Posterior vena cava (tissue), 2 donors: Measurements from ENCODE around the gene MSN. TPM values are rescaled to one million over a fixed set of nuclear protein-coding genes. Genes with fewer than 3 reads are reported as not detected.

Experiments
- DNase-seq: peaks from one replicate; pipeline ENCODE4 v3.0.0-alpha.2; 2020; ENCODE audit warnings: low spot score
- intact Hi-C, 2 donors: fragments of 100-400 bp; cut with DNase I; formaldehyde crosslinking; loops; one replicate each; pipeline versions ENCODE4 v1.14.1 to v1.14.2; 2022 to 2023
- total RNA-seq, 2 donors: library from RNA; stranded (reverse); fragmentation: NEBNext Ultra II Directional; extraction: Animal tissue kit (Norgen Biotek cat#: 25700); gene quantifications; one replicate each; pipeline ENCODE4 v1.2.1, GENCODE V29; 2021
- donor health status: DM: yes; HTN: yes; CAD: no.
- donor health status: DM: yes; HTN: yes; CAD: no.

The MSN gene
- total RNA-seq, 2 donors from 2014 or later: 342 to 478 TPM

- intact Hi-C loops: no loop called here
- no peak for DNase-seq
Observed at GRCh38 chrX:65697915-65698796, 30.7 kb downstream of the MSN start.

GRCh38 chrX:65702956-65703355, 35.5 kb downstream of the MSN start:
- intact Hi-C loops: loop anchor here in 1 of 2 donors (10.0 kb wide), 1 partner anchor 108 kb away; no protein-coding TSS in a partner anchor
- DNase-seq: no peak

- intact Hi-C loops: loop anchor here in 1 of 2 donors (10.0 kb wide), 1 partner anchor 111 kb away; no protein-coding TSS in a partner anchor
- no peak for DNase-seq
Observed at GRCh38 chrX:65705439-65705838, 38.0 kb downstream of the MSN start.

GRCh38 chrX:65706041-65706828, 38.8 kb downstream of the MSN start:
- intact Hi-C loops: loop anchor here in 1 of 2 donors (10.0 kb wide), 1 partner anchor 111 kb away; no protein-coding TSS in a partner anchor
- no peak for DNase-seq

GRCh38 chrX:65707151-65707550, 39.7 kb downstream of the MSN start:
- intact Hi-C loops: loop anchor here in 1 of 2 donors (10.0 kb wide), 1 partner anchor 112 kb away; no protein-coding TSS in a partner anchor
- no peak for DNase-seq

GRCh38 chrX:65712005-65712806, 44.8 kb downstream of the MSN start:
- intact Hi-C loops: no loop called here
- no peak for DNase-seq

- intact Hi-C loops: no loop called here
- DNase-seq: no peak
Observed at GRCh38 chrX:65718538-65718937, 51.1 kb downstream of the MSN start.

- intact Hi-C loops: loop anchor here in 1 of 2 donors (10.0 kb wide), 1 partner anchor 46 kb away; no protein-coding TSS in a partner anchor
- no peak for DNase-seq
Observed at GRCh38 chrX:65720381-65720964, 53.0 kb downstream of the MSN start.

- intact Hi-C loops: loop anchor here in 1 of 2 donors (10.0 kb wide), 1 partner anchor 49 kb away; no protein-coding TSS in a partner anchor
Observed at GRCh38 chrX:65723706-65724105, 56.3 kb downstream of the MSN start.

GRCh38 chrX:65726715-65727114, 59.3 kb downstream of the MSN start:
- DNase-seq: no peak
- intact Hi-C loops: loop anchor here in 1 of 2 donors (10.0 kb wide), 1 partner anchor 52 kb away; no protein-coding TSS in a partner anchor

More at GRCh38 chrX:65723706-65724105, 56.3 kb downstream of the MSN start:
- no peak for DNase-seq

GRCh38 chrX:65731684-65732289, 64.3 kb downstream of the MSN start:
- intact Hi-C loops: no loop called here
- no peak for DNase-seq

- DNase-seq: no peak
- intact Hi-C loops: no loop called here
Observed at GRCh38 chrX:65740909-65741308, 73.5 kb downstream of the MSN start.

GRCh38 chrX:65741823-65742222, 74.4 kb downstream of the MSN start:
- intact Hi-C loops: no loop called here
- no peak for DNase-seq

GRCh38 chrX:65744965-65745364, 77.5 kb downstream of the MSN start:
- intact Hi-C loops: no loop called here
- DNase-seq: no peak

- no peak for DNase-seq
- intact Hi-C loops: no loop called here
Observed at GRCh38 chrX:65745427-65745826, 78.0 kb downstream of the MSN start.

- intact Hi-C loops: no loop called here
- no peak for DNase-seq
Observed at GRCh38 chrX:65745992-65746391, 78.5 kb downstream of the MSN start.

GRCh38 chrX:65750674-65751469, 83.4 kb downstream of the MSN start:
- intact Hi-C loops: no loop called here

More at GRCh38 chrX:65750674-65751469, 83.4 kb downstream of the MSN start:
- DNase-seq: no peak
